Glutamatergic neuron (in vitro differentiated cells): ENCODE measurements around the gene CREB5. TPM values are rescaled to one million over a fixed set of nuclear protein-coding genes. Genes with fewer than 3 reads are reported as not detected.
A peak's percentile ranks its signal among the peaks of the same experiment; 100 is the strongest.

ENCODE experiments used
- DNase-seq: peaks from one replicate; pipeline ENCODE4 v3.0.0; 2022
- H3K27ac Mint-ChIP-seq: one replicate; pipeline ENCODE4 v1.8.0; 2020; ENCODE audit warnings: mild to moderate bottlenecking, mixed read lengths, inconsistent platforms; ENCODE audit not compliant: unreplicated experiment
- H3K27me3 Mint-ChIP-seq: one replicate; pipeline ENCODE4 v1.8.0; 2020; ENCODE audit warnings: mild to moderate bottlenecking, moderate library complexity, mixed read lengths, inconsistent platforms; ENCODE audit not compliant: unreplicated experiment
- H3K36me3 Mint-ChIP-seq: one replicate; pipeline ENCODE4 v1.8.0; 2020; ENCODE audit warnings: mild to moderate bottlenecking, mixed read lengths, inconsistent platforms; ENCODE audit not compliant: unreplicated experiment
- H3K4me1 Mint-ChIP-seq: one replicate; pipeline ENCODE4 v1.8.0; 2020; ENCODE audit warnings: mild to moderate bottlenecking, low read depth, mixed read lengths, inconsistent platforms; ENCODE audit not compliant: unreplicated experiment
- H3K4me3 Mint-ChIP-seq: one replicate; pipeline ENCODE4 v1.8.0; 2020; ENCODE audit warnings: mild to moderate bottlenecking, mixed read lengths, inconsistent platforms; ENCODE audit not compliant: unreplicated experiment
- H3K9me3 Mint-ChIP-seq: one replicate; pipeline ENCODE4 v1.8.0; 2020; ENCODE audit warnings: mild to moderate bottlenecking, moderate library complexity, mixed read lengths, inconsistent platforms; ENCODE audit not compliant: unreplicated experiment
- total RNA-seq: library from RNA; stranded (reverse); fragmentation: NEBNext Ultra II Directional; extraction: Animal tissue kit (Norgen Biotek cat#: 25700); gene quantifications from one replicate; pipeline ENCODE4 v1.2.1, GENCODE V29; 2021; ENCODE audit not compliant: unreplicated experiment
- TF ChIP-seq, protein P1 (sequence below): fragments of 200-600 bp; sonication (generic); IDR thresholded peaks from one replicate; pipeline ENCODE4 v1.5.0; 2021; ENCODE audit not compliant: partially characterized antibody, unreplicated experiment

Gene CREB5
- total RNA-seq, 1 donor from 2014 or later = 50.4 TPM

DNA sequence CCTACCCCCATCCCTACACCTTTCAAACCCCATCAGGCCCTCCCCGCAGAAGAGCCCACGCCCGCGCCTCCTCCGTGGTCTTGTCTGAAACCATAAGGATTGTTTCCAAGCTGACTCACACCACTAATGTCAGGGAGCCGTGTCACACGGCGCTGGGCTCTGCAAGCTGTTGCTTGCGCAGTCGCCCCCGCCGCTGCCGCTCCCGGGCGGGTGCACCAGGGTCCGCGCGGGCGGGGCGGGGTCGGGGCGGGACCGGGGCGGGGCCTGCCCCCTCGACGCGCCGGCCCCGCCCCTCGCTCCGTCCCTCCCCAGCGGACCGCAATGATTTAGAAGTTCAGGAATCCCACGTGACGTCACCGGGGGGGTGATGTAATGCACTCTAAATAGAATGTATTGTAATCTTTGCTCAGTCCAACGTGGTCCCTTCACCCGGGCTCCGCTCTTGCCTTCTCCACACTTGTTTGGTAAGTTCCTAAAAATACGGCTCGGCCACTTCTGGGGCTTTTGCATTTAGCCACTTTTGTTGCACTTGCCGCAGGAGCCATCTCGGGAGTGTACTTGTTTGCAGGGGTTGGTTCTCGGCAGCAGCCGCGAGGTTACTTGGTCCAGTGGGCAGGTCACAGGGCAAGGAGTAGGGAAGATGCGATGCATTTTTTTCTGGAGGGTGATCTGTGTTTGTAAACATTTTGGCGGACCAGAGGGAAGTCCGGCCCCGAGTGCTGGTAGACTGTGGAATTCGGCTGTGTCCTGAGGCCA is 3.2 kb upstream of the CREB5 start:
- peaks cover 17% of the 10 kb centered on the region for H3K27me3 Mint-ChIP-seq
- H3K27ac Mint-ChIP-seq = peak overlapping the region; percentile 99
- no peaks in the 10 kb centered on the region for H3K36me3 Mint-ChIP-seq
- H3K4me1 Mint-ChIP-seq = peaks cover 3% of the 10 kb centered on the region
- H3K4me3 Mint-ChIP-seq = peak overlapping the region; percentile 97
- TF ChIP-seq, protein P1, sequence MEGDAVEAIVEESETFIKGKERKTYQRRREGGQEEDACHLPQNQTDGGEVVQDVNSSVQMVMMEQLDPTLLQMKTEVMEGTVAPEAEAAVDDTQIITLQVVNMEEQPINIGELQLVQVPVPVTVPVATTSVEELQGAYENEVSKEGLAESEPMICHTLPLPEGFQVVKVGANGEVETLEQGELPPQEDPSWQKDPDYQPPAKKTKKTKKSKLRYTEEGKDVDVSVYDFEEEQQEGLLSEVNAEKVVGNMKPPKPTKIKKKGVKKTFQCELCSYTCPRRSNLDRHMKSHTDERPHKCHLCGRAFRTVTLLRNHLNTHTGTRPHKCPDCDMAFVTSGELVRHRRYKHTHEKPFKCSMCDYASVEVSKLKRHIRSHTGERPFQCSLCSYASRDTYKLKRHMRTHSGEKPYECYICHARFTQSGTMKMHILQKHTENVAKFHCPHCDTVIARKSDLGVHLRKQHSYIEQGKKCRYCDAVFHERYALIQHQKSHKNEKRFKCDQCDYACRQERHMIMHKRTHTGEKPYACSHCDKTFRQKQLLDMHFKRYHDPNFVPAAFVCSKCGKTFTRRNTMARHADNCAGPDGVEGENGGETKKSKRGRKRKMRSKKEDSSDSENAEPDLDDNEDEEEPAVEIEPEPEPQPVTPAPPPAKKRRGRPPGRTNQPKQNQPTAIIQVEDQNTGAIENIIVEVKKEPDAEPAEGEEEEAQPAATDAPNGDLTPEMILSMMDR = no peak
- peaks cover 9% of the 10 kb centered on the region for H3K9me3 Mint-ChIP-seq
- DNase-seq = peak; percentile 94

DNA sequence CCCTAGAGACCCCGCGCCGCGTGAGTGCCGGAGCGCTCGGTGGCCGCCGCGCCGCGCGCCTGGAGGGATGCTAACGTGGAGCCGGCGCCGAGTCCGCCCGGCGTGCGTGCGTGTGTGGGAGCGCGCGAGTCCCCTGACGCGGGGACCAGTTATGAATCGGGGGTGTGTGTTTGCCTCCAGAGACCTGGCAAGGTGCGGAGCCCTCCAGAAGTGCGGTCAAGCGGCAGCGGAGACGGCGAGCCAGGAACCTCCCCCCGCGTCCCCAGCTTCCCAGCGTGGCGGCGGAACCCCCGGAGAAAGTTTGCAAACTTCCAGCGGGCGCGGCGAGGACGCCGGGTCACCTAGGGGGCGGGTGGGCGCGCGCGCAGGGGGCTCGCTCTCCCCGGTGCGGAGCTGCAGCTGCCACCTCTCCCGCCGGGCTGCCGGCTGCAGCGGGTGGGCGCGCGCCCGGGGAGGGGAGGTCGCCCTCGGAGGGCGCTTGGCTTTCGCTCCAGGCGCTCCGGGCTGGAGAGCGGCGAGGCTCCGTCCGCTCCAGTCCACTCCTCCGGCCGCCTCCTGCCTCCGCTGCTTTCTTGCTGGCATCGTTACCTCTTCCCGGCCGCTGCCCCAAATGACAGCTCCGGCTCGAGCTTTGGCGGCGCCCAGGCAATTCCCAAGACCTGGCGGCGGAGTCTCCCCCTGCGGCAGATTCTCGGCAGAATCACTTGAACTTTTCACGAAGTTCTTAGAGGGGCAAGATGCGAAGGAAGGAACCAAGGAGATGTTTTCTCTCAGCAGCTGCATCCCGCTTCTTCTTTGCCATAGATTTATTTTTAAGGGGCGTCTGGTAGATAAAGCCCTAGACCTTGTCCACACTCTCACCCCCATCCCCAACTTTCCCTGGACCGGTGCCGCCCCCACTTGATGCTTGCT is 2.3 kb upstream of the CREB5 start:
- Mint-ChIP-seq H3K27me3 (peaks cover 17% of the 10 kb centered on the region), H3K27ac (peak overlapping the region; percentile 99), H3K36me3 (no peaks in the 10 kb centered on the region), H3K4me3 (peak overlapping the region; percentile 97), H3K9me3 (peaks cover 9% of the 10 kb centered on the region), H3K4me1 (peaks cover 3% of the 10 kb centered on the region)
- TF ChIP-seq, protein P1 = no peak
- DNase-seq = peak; percentile 68

DNA sequence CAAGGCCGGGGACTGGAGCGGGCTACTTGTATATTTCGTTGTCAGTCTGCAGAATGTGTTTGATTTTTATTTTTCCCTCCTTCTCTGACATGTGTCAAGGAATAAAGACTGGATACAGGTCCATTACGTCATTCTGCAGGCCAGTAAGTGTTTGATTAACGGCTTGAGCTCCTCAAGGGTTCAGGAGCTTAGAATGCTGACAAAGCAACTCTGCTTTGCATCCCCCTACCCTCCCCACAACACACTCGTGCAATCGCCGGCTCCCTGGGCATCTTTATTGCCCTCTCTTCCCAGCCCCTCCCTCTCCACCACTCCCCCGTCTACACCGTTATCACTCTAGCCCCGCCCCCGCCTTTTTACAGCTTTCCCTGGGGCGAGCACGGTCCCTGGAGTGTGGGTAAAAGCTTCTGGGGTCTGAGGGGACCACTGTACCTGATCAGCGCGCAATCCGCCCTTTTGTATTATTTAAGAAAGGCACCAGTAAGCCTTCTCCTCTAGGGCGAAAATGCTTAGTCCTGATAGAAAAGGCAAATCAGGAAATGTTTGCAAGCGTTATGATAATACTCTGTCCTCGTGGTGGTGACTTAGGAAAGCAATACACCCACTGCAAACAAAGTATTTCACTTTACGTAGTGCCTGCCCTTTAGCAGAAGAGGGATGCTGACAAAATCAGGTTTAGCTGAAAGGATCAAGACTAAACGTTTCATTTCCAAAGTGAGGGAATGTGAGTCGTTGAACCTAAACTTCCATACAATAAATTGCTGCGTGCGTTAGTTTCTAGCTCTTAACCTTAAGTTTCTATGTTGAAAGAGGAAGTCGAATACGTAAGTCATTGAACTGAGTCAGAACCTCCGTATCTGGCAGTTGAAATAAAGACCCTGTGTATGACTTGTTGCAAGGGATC is 1.4 kb upstream of the CREB5 start:
- TF ChIP-seq, protein P1 = no peak
- H3K27me3 Mint-ChIP-seq = peaks cover 17% of the 10 kb centered on the region
- peak overlapping the region; percentile 95 for H3K27ac Mint-ChIP-seq
- no peaks in the 10 kb centered on the region for H3K36me3 Mint-ChIP-seq
- peak; percentile 85 for DNase-seq
- peaks cover 9% of the 10 kb centered on the region for H3K9me3 Mint-ChIP-seq
- peaks cover 3% of the 10 kb centered on the region for H3K4me1 Mint-ChIP-seq
- peak overlapping the region; percentile 94 for H3K4me3 Mint-ChIP-seq

DNA sequence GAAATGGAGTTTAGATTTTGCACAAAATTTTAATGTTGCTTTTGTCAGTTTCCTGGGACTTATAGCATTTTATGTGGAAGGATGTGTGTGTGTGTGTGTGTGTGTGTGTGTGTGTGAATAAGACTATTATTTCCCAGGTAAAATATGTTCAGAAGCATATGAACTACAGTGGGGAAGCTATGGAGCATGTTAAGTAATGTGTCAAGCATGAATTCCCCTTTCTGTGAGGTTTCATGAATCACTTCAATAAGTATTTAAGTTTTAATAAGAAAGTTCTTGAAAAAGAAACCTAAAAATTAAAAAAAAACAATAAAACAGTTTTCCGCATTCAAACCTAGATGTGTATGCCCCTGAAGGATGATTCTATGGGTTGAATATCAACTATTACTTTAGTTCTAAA is 693 bp downstream of the CREB5 start:
- TF ChIP-seq, protein P1 = no peak
- Mint-ChIP-seq H3K27me3 (peaks cover 15% of the 10 kb centered on the region), H3K4me3 (peak overlapping the region; percentile 64)

More for the DNA sequence above, 693 bp downstream of the CREB5 start:
- Mint-ChIP-seq H3K4me1 (peaks cover 3% of the 10 kb centered on the region), H3K27ac (no peak overlapping the region), H3K9me3 (peaks cover 9% of the 10 kb centered on the region), H3K36me3 (no peaks in the 10 kb centered on the region)
- DNase-seq = no peak
